ENCODE data around the gene PDXP.
"Not testable (repeated sequence)": the region's sequence is repeated elsewhere in the genome, so short reads cannot be mapped to it uniquely, and the experiment has no call there.

PDXP gene, protein sequence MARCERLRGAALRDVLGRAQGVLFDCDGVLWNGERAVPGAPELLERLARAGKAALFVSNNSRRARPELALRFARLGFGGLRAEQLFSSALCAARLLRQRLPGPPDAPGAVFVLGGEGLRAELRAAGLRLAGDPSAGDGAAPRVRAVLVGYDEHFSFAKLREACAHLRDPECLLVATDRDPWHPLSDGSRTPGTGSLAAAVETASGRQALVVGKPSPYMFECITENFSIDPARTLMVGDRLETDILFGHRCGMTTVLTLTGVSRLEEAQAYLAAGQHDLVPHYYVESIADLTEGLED

GRCh38 chr22:37658133-37659065, at the start of gene PDXP:
Gene PDXP (plus strand): TSS chr22:37658723. CDS start chr22:37658783, 60 bp downstream.
- peak; percentile 99 for DNase-seq

- no peak for DNase-seq
These were observed 49.0 kb upstream of the PDXP start for GRCh38 chr22:37609240-37610152.

DNA sequence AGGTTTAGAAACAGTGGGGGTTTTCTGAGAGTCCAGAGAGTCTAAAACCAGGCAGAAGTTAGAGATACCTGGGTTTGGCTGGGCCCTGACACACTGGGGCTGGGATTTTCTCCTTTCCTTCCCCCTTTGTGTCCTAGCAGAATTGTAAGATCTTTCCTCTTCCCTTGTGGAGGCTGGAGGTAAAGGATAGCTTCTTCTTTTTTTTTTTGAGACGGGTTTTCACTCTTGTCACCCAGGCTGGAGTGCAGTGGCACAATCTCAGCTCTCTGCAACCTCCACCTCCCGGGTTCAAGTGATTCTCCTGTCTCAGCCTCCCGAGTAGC, 48.4 kb upstream of the PDXP start:
- DNase-seq, result not testable (repeated sequence)

GRCh38 chr22:37610480-37611129, 47.9 kb upstream of the PDXP start:
- DNase-seq, result no peak

- DNase-seq, result no peak
These were observed 47.3 kb upstream of the PDXP start for GRCh38 chr22:37611207-37611606.

DNA sequence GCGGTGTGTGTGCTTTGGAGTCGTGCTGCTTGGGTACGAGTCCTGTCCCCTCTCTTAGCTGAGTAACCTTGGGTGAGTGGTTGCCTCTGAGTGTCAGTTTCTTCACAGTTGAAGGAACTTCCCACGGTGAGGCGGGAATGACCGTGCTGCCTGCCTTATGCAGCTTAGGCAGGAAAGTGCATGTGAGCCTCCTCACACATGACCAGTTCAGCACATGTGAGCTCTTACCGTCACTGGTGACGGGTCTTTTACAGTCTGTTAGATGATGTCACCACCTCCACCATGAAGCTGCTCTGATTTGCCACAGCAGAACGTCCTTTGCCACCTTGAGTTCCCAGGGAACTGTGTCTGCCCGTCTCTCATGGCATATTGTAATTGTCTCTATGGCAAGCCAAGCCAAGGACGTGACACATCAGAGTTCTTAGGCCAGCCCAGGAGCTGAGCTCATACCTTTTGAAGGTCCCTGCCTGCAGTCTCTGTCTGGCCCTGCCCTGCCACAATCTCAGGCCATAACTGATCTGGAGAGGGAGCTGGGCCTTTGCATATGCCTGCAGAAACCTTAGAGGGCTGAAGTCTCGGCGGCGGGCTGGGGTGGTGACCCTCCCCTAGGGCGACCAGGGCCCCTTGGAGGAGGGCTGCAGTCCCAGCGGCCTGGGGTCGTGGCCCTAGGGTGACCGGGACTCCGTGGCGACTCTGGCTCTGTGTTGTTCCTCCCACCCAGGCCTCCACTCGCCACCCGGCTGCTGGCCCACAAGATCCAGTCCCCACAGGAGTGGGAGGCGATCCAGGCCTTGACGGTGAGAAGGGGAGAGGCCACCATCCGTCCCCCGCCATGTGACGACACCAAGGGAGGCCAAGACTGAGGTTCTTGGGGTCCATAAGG, 42.1 kb upstream of the PDXP start:
- DNase-seq, result no peak

DNA sequence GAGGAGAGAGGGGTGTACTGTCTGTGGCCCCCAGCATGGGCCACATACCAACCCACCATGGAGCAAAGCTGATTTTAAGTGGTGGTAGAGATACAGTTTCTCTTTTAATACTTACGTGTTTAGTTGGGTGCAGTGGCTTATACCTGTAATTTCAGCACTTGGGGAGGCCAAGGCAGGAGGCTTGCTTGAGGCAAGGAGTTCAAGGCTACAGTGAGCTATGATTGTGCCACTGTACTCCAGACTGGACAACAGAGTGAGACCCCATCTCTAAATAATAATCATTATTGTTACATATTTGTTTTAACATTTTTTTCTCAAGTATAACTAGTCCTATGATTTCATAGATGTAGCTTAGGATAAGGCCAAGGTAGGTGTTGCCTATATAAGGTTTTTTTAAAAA, 41.1 kb upstream of the PDXP start:
- no peak for DNase-seq

DNA sequence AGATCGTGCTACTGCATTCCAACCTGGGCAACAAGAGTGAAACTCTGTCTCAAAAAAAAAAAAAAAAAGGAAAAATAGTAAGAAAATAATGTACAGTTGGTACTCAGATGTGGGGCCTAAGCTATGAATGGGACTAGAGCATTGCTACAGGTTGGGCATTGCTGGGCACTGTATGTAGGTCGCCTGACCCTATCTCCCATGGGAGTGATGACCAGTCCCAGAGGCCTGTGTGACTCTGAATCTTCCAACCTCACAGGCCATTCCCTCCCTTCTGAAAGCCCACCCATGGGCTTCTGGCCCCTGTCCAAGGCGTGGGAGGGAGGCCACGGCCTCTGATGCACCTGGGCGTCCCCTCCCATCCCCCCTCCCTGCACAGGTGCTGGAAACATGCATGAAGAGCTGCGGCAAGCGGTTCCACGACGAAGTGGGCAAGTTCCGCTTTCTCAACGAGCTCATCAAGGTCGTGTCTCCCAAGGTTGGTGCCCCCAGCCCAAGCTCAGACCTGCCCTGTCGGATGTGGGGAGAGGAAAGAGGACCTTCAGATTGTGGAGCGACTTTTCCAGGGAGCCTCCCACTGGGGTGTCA, 40.4 kb upstream of the PDXP start:
- no peak for DNase-seq

DNA sequence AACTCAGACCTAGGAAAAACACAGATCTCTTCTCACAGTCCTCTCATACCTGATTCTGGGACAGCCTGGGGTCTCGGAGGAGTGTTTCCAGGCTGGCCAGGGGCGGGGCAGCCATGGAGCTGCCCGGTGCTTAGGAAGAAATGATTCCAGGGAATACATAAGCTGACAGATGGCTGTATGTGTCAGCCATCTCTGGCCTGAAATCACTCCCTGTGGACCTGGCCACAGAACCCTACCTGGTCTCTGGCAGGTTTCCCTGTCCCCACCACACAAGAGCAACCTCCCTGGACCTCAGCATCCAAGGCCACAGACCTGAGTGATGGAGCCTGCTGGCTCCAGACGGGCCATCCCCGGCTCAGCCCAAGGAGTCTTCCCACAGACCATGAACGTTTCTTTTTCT, 39.8 kb upstream of the PDXP start:
- no peak for DNase-seq

- no peak for DNase-seq
These were observed 38.5 kb upstream of the PDXP start for GRCh38 chr22:37619991-37620390.

GRCh38 chr22:37621352-37621860, 37.1 kb upstream of the PDXP start:
- no peak for DNase-seq

DNA sequence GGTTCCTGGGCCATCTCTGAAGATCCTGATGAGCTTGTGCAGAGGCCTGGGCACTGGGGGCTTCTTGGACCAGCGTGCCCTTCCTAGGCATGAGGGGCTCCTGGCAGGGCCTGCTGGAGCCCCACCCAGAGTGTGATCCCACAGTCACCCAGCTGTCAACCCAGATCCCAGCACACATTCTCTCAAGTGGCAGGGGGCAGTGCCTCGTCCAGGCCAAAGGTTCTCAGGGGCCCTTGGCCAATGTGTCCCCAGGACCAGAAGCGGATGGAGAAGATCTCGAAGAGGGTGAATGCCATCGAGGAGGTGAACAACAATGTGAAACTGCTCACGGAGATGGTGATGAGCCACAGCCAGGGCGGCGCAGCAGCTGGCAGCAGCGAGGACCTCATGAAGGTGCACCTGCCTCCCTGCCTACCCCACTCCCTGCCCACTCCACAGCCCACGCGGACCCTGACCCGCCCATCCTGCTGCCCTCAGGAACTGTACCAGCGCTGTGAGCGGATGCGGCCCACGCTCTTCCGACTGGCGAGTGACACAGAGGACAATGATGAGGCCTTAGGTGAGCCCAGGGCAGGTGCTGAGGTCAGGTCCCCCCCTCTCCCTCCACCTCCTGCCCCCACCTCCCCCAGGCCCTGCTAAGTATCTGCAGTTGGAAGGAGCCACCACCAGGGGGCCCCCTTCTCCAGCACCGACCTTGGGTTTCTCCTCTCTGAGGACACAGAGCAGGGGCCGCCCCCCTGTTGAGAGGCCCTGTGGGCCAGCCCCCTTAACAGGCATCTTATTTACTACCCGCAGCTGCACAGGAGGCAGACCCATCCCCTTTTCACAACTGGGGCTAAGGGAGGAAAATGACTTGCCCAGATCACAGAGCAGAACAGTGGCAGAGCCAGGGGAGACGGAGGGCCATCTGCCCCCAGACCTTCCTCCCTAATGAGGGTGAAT, 35.2 kb upstream of the PDXP start:
- DNase-seq, result no peak

DNA sequence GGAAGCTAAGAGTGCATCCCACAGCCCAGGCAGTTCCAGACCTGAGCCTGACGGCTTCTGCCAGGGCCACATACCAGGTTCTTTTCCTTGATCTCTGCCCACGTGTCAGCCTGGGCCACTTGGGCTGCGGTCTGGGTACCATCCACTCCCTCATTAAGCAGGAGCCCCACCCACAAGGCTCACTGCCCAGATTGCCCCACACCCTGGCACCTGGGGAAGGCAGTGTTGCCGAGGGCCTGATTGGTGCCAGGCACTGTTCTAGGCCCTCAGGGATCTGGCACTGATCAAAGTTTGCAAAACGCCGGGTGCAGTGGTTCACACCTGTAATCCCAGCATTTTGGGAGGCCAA, 34.5 kb upstream of the PDXP start:
- DNase-seq, result no peak

DNA sequence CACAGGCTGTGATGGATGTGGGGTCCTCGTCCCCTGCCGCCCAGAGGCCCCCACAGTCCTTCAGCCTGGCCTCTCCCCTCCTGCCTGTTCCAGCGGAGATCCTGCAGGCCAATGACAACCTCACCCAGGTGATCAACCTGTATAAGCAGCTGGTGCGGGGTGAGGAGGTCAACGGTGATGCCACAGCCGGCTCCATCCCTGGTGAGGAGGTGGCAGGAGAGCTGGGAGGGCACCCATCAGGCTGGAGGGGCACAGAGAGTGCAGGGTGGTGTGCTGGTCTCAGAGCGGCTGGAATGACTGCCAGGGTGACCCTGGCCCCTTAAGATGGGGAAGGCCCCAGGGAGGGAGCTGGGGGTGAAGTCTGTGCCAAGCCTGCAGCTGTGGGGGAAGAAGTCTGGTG, 33.6 kb upstream of the PDXP start:
- no peak for DNase-seq

GRCh38 chr22:37625737-37626136, 32.8 kb upstream of the PDXP start:
- DNase-seq, result no peak

DNA sequence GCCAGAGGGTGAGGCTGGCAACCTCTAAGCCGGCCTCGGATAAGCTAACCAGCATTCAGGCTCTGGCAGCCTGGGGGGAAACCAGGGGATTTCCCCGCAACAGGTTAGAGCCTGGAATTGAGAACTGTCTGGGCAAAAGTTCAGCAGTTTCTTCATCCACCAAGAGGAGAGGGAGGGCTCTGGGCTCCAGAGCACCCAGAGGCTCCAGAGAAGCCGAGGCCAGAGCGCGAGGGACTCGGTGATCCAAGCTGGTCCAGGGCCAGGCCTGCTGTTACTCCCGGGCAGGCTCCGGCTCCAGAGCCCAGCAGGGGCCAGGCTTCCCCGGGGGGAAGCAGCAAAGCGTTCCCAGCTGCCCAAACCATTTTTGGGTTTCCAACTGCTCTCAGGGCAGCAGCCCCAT, 32.4 kb upstream of the PDXP start:
- DNase-seq, result no peak

DNA sequence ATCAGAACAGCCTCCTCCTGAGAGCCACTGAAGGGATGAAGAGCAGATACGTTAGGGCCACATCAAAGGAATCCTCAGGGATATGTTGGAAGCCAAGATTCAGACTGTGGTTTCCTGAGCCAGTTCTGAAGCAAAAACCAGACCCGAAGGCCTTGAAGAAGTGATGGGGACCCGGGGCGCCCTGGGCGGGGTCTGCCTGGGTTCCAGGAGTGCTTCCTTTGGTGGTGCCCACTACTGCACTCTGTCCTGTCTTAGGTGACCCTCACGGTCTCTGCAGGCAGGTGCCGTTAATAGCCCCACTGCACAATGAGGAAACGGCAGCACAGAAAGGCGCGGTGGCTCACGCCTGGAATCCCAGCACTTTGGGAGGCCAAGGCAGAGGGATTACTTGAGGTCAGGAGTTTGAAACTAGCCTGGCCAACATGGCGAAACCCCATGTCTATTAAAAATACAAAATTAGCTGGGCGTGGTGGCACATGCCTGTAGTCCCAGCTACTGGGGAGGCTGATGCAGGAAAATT, 31.9 kb upstream of the PDXP start:
- DNase-seq, result no peak

- no peak for DNase-seq
These were observed 31.4 kb upstream of the PDXP start for GRCh38 chr22:37627121-37627520.

GRCh38 chr22:37627545-37627944, 31.0 kb upstream of the PDXP start:
- no peak for DNase-seq

- DNase-seq, result no peak
These were observed 29.7 kb upstream of the PDXP start for GRCh38 chr22:37628830-37629229.

Data from NCI-H524 treated with DMSO at 0.1 percent for 48 hours (cell line).